HG02852 (cell line): ENCODE measurements around the gene ZNHIT3.
A peak's percentile ranks its signal among the peaks of the same experiment; 100 is the strongest.
"Not testable (repeated sequence)": the region's sequence is repeated elsewhere in the genome, so short reads cannot be mapped to it uniquely, and the experiment has no call there.

Experiments used
- ATAC-seq: cut with Tn5 transposase; IDR thresholded peaks from one replicate; pipeline ENCODE4 v1.9.1; 2021; ENCODE audit warnings: mild to moderate bottlenecking, moderate library complexity; ENCODE audit not compliant: unreplicated experiment

The ZNHIT3 gene

GRCh38 chr17:36486204-36487194, at the start of gene ZNHIT3:
Gene ZNHIT3 (plus strand): TSS chr17:36486681. CDS start chr17:36486700, 19 bp downstream.
- ATAC-seq: peak; percentile 90

- ATAC-seq: not testable (repeated sequence)
These were observed 44.7 kb upstream of the ZNHIT3 start for GRCh38 chr17:36441792-36442191.

- ATAC-seq: no peak
These were observed 42.7 kb upstream of the ZNHIT3 start for GRCh38 chr17:36443777-36444176.

- not testable (repeated sequence) for ATAC-seq
These were observed 36.5 kb upstream of the ZNHIT3 start for GRCh38 chr17:36449997-36450396.

GRCh38 chr17:36452888-36453287, 33.6 kb upstream of the ZNHIT3 start:
- not testable (repeated sequence) for ATAC-seq

GRCh38 chr17:36457701-36458100, 28.8 kb upstream of the ZNHIT3 start:
- not testable (repeated sequence) for ATAC-seq

- no peak for ATAC-seq
These were observed 27.4 kb upstream of the ZNHIT3 start for GRCh38 chr17:36459045-36459444.

- ATAC-seq: no peak
These were observed 26.9 kb upstream of the ZNHIT3 start for GRCh38 chr17:36459601-36460000.

GRCh38 chr17:36460265-36460937, 26.1 kb upstream of the ZNHIT3 start:
- ATAC-seq: no peak

GRCh38 chr17:36461330-36462110, 25.0 kb upstream of the ZNHIT3 start:
- ATAC-seq: no peak

- no peak for ATAC-seq
These were observed 22.3 kb upstream of the ZNHIT3 start for GRCh38 chr17:36463916-36464764.

- ATAC-seq: no peak
These were observed 21.8 kb upstream of the ZNHIT3 start for GRCh38 chr17:36464765-36465088.

GRCh38 chr17:36468903-36469635, 17.4 kb upstream of the ZNHIT3 start:
- no peak for ATAC-seq

GRCh38 chr17:36469733-36470132, 16.7 kb upstream of the ZNHIT3 start:
- ATAC-seq: no peak

- ATAC-seq: no peak
These were observed 16.0 kb upstream of the ZNHIT3 start for GRCh38 chr17:36470499-36470898.

- ATAC-seq: no peak
These were observed 11.9 kb upstream of the ZNHIT3 start for GRCh38 chr17:36474571-36474970.

GRCh38 chr17:36475346-36475970, 11.0 kb upstream of the ZNHIT3 start:
- ATAC-seq: no peak

GRCh38 chr17:36481829-36482228, 4.7 kb upstream of the ZNHIT3 start:
- no peak for ATAC-seq
